Ovary (tissue), 3 donors: ENCODE measurements around the gene TPRG1.

Source experiments
- CTCF ChIP-seq, 3 donors: fragments of 450-650 bp in 2 of 3; fragments of 200-600 bp in 1 of 3; IDR thresholded peaks; one replicate each; pipeline versions ENCODE4 v1.5.1 to v1.8.0; 2016 to 2022; ENCODE audit warnings: antibody characterized with exemption in 3 of 3, mild to moderate bottlenecking in 1 of 3
- EP300 ChIP-seq: sonication (generic); formaldehyde crosslinking; IDR thresholded peaks from one replicate; pipeline ENCODE4 v1.6.1; 2017; ENCODE audit warnings: antibody characterized with exemption
- donor health status: DM: no; HTN: no; CAD: no.

GRCh38 chr3:189237526-189237925, 65.8 kb downstream of the TPRG1 start:
- TF ChIP-seq EP300 = no peak
- TF ChIP-seq CTCF (IDR thresholded peaks at IDR 0.05) = no peak
